Osteocyte (in vitro differentiated cells): ENCODE data around the gene SIX3. TPM values are rescaled to one million over a fixed set of nuclear protein-coding genes. Genes with fewer than 3 reads are reported as not detected.

Experiments used
- DNase-seq: peaks from one replicate; pipeline ENCODE4 v3.0.0; 2021; ENCODE audit warnings: mixed read lengths; ENCODE audit not compliant: unreplicated experiment; ENCODE audit errors: extremely low spot score
- H3K27ac Mint-ChIP-seq: one replicate; pipeline ENCODE4 v1.8.0; 2021; ENCODE audit warnings: mild to moderate bottlenecking, mixed read lengths; ENCODE audit not compliant: unreplicated experiment
- H3K27me3 Mint-ChIP-seq: one replicate; pipeline ENCODE4 v1.8.0; 2021; ENCODE audit warnings: mixed read lengths; ENCODE audit not compliant: unreplicated experiment
- H3K36me3 Mint-ChIP-seq: one replicate; pipeline ENCODE4 v1.8.0; 2021; ENCODE audit warnings: mixed read lengths; ENCODE audit not compliant: unreplicated experiment
- H3K4me1 Mint-ChIP-seq: one replicate; pipeline ENCODE4 v1.8.0; 2021; ENCODE audit warnings: mixed read lengths; ENCODE audit not compliant: unreplicated experiment
- H3K4me3 Mint-ChIP-seq: one replicate; pipeline ENCODE4 v1.8.0; 2021; ENCODE audit warnings: mild to moderate bottlenecking, moderate library complexity, mixed read lengths; ENCODE audit not compliant: unreplicated experiment
- H3K9me3 Mint-ChIP-seq: one replicate; pipeline ENCODE4 v1.8.0; 2021; ENCODE audit warnings: mixed read lengths; ENCODE audit not compliant: unreplicated experiment
- total RNA-seq: library from RNA; stranded (reverse); gene quantifications from 2 replicates; pipeline ENCODE4 v1.2.1, GENCODE V29; 2021
- TF ChIP-seq, protein P1 (sequence below): fragments of 200-600 bp; sonication (generic); IDR thresholded peaks from 2 replicates; pipeline ENCODE4 v1.5.0; 2021; ENCODE audit warnings: antibody characterized with exemption, mild to moderate bottlenecking, moderate library complexity

SIX3 gene
- total RNA-seq, 1 donor from 2014 or later = not detected

DNA sequence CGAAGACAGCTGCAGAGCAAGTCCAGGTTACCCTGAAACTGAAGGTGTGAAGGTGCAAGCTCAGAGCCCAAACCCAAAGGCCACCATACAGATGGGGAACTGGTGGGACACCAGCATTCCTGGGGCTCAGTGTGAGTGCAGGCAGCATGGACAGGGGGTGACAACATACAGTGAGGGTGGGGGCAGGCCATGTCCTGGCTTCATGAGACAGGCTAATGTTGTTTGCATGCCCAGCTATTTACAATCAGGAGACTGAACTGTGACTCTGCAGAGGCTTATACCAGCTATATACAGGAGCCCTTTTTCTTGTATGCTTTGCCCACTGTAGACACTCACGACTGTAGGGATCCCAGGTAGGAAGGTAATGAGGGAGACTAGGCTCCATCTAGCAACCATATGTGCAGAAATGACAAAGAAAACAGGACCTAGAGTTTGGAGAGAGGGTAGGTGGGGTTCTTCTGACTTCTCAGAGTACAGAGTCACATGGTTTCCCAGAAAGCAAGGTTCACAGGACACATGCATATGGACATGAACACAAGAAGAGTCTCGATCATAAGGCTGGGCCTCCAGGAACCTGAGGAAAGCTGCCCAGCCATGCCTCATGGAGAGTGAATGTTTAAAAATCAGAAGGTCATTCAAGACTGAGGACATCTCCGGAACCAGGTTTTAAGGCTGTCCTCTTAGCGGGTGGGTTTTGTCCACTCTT lies 26.4 kb downstream of the SIX3 start:
- Mint-ChIP-seq H3K9me3 (no peaks in the 10 kb centered on the region), H3K4me3 (no peak overlapping the region), H3K4me1 (peaks cover 5% of the 10 kb centered on the region), H3K27me3 (peaks cover 3% of the 10 kb centered on the region), H3K27ac (no peak overlapping the region), H3K36me3 (no peaks in the 10 kb centered on the region)
- DNase-seq = no peak
- TF ChIP-seq, protein P1, sequence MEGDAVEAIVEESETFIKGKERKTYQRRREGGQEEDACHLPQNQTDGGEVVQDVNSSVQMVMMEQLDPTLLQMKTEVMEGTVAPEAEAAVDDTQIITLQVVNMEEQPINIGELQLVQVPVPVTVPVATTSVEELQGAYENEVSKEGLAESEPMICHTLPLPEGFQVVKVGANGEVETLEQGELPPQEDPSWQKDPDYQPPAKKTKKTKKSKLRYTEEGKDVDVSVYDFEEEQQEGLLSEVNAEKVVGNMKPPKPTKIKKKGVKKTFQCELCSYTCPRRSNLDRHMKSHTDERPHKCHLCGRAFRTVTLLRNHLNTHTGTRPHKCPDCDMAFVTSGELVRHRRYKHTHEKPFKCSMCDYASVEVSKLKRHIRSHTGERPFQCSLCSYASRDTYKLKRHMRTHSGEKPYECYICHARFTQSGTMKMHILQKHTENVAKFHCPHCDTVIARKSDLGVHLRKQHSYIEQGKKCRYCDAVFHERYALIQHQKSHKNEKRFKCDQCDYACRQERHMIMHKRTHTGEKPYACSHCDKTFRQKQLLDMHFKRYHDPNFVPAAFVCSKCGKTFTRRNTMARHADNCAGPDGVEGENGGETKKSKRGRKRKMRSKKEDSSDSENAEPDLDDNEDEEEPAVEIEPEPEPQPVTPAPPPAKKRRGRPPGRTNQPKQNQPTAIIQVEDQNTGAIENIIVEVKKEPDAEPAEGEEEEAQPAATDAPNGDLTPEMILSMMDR = no peak

DNA sequence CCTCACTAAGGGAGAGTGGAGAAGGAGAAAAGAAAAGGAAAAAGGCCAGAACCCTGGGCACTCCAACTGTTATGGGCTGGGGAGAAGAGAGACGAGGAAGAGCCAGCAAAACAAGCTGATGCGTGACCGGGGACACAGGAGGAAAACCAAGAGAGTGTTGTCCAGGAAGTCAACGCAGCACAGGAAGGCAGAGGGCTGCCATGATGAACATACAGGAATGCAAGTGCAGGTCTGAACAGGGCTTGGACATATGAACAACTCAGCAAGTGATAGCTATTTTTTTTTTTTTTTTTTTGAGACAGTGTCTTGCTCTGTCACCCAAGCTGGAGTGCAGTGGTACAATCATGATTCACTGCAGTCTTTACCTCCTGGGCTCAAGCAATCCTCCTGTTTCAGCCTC lies 28.4 kb downstream of the SIX3 start:
- Mint-ChIP-seq H3K27ac (no peak overlapping the region), H3K27me3 (peaks cover 2% of the 10 kb centered on the region), H3K36me3 (no peaks in the 10 kb centered on the region), H3K4me3 (no peak overlapping the region), H3K9me3 (no peaks in the 10 kb centered on the region), H3K4me1 (peaks cover 9% of the 10 kb centered on the region)
- TF ChIP-seq, protein P1 = no peak
- no peak for DNase-seq

DNA sequence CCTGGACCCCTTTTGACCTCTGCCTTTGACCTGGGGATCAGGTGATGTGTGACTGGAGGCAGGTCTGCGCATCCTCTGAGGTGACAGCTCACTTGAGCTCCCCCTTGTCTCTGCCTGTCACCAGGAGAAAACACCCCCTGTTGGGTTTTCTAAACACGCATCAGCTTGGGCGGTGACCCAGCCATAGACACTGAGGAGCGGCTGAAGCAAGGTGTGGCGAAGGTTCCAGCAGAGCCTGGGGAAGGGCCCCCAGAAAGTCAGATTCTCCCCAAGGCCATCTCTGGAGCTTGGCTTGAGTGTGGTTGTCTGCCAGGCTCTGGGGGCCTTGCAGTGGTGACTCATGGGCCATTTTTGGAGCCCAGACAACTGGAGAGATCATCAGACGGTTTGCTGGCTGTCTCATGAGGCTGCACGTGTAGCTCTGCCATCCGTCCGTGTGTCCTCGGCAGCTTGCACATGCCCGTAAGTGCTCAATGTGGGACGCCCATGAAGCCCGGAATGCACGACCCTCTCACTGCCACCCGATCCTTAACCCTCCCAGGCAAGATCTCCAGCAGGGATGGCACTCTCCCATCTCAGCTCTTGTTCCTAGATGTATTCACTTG lies 29.4 kb downstream of the SIX3 start:
- Mint-ChIP-seq H3K27me3 (peaks cover 2% of the 10 kb centered on the region), H3K36me3 (no peaks in the 10 kb centered on the region), H3K9me3 (no peaks in the 10 kb centered on the region), H3K4me3 (no peak overlapping the region), H3K27ac (no peak overlapping the region), H3K4me1 (peaks cover 9% of the 10 kb centered on the region)
- DNase-seq = no peak
- TF ChIP-seq, protein P1 = no peak

DNA sequence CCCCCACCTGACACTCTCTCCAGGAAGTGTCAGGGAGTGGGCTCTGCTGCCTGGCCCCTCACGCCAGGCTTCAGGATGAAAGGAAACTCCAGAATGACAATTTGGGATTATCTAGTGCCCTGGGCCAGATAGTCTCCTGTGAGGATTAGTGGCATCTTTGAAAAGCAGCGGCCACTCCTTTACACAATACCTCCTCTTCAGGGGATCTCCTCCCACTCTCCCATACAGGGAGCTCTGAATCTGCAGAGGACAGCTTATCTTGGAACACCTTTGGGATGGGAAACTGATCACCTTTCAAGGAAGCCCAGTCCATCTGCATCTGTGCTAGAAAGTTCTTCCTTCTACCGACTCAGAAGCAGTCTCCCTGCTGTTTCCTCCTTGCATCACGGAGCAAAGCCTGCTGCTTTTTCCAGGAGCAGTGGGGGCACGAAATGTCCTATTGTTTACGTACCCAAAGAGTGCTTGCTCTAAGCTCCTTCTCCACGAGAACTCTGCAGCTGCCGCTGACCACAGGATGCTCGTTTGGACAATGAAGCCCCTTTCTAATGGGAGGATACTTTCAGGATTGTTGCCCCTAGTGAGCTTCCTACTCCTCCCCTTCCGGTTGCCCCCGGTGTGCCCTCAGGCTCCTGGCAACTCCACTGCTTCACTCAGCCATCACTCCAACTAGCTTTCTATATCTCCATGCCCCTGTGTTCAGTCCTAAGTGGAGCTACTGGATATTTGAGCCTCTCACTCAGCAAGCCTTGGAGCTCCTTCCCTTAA lies 31.5 kb downstream of the SIX3 start:
- no peak overlapping the region for H3K4me3 Mint-ChIP-seq
- peaks cover 9% of the 10 kb centered on the region for H3K4me1 Mint-ChIP-seq
- H3K27ac Mint-ChIP-seq = no peak overlapping the region
- H3K9me3 Mint-ChIP-seq = no peaks in the 10 kb centered on the region
- H3K27me3 Mint-ChIP-seq = peaks cover 9% of the 10 kb centered on the region
- TF ChIP-seq, protein P1 = no peak
- no peak for DNase-seq
- no peaks in the 10 kb centered on the region for H3K36me3 Mint-ChIP-seq
